GM18517 (cell line): Measurements from ENCODE around the gene SKAP2.

Experiments
- ATAC-seq: cut with Tn5 transposase; IDR thresholded peaks from one replicate; pipeline ENCODE4 v1.9.1; 2021; ENCODE audit warnings: mild to moderate bottlenecking, moderate library complexity; ENCODE audit not compliant: unreplicated experiment

SKAP2 gene

DNA sequence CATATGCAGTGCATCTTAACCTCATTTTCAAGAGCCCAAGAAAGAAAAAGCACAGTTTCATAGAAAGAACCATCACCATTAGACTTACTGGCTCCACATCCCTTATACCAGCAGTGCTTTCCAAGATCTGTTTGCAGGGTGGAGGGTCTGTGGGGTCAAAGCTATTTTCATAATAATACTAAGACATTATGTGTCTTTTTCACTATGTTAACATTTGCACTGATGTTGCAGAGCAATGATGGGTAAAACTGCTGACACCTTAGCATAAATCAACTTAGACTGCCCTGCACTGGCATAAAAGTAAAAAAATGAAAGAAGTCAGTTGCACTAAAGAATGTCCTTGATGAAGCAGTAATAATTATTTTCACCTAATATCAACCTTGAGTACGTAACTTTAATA is 166.2 kb downstream of the SKAP2 start:
- no peak for ATAC-seq

DNA sequence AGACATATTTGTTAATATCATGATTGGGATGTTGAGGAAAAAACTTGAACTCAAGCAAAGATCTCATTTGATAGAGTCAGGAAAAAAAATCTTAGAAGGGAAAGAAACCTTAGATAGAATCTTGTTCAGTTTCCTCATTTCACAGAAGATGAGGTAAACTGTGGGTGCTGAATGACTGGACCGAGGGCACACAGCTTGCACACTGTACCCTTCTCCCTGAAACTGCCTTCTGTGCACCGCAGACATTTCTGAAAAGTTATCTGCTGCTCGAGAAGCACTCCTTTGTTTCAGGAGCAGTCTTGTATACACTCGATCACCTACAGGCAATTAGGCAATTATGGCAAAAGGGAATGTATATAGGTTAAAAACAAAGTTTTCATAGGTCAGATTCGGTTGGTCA is 167.4 kb downstream of the SKAP2 start:
- no peak for ATAC-seq

DNA sequence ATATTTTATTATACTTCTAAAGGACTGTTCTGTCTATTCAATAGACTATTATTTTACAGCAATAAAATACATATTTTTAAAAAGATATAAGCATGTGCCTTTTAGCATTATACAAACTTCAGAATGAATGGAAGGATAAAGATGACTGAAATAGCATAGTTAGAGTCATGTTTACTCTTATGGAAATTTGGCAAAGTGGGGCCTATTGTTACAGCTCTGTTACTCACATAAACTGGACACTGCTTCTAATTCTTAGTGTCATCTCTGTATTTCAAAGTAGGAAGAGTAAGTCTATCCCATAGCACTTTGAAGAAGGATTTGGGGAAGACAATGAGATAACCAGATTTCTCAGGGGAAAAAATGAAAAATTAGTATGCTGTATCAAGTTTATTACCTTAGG is 168.2 kb downstream of the SKAP2 start:
- ATAC-seq: no peak

DNA sequence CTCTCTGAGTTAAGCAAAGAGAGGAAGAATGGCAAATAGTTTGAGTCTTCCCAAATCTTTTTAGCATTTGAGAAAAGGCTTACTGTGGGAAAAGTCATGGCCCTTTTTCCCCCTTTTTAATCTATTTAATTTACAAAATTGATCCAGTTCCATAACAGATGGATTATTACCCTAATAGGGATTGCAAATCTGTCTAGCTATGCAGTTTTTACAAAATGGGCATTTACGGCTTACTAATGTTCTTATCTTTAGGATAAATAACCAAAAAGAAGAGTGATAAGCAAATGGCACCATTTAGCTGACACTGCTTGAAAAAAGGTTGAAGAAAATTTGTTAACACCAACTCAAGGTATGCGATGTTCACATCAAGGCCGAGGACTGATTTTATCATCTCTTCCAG is 169.7 kb downstream of the SKAP2 start:
- ATAC-seq: no peak

DNA sequence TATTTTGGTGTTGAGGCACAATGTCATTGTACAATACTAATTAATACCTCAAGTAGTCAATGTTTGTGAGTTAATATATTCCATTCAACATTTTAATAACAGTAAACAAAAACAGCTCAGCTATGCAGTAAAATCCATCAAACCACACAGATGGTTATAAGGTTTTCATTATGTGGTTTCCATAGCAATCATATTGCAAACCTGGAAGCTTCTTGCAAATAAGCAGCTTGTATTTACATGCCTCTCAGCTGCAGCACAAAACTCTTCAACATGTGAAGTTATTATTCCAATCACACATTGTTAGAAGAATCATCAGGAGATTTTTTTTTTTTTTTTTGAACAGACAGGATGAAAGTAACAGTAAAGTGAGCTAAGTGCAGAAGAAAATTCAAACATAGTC is 170.2 kb downstream of the SKAP2 start:
- ATAC-seq: no peak

DNA sequence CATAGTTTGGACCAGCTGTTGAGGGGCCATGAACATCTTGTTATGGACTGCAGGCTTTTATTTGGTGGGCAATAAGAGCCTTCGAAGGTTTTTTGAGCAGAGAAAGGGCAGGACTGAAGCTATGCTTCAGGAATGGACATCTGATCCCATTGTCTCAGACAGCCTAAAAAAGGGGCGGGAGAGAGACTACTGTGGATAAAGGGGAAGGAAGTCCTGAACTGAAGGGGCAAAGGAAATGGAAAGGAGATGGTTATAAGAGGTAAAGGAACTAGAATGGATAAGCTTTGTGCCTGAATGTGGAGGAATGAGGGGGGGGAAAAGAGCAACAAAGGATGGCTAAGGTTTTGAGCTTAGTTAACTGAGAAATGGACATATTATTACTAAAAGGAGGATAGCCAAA is 172.5 kb downstream of the SKAP2 start:
- no peak for ATAC-seq

DNA sequence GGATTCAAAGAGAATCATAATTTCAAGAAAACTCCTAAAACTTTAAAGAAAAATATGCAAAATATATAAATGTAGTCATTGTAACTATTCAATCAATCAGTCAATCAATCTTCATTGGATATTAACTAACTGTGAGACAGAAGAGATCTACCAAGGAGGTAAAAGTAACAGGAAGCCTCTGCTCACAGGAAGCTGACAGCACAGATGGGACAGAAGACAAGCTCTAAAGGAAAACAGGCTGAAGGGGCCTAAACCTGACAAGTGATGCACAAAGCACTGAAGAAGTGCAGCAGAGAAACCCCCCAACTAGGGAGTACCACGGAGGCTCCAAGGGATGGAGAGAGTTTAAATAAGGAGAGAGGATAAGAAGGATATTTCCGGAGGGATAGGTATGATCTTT is 173.0 kb downstream of the SKAP2 start:
- ATAC-seq: no peak

DNA sequence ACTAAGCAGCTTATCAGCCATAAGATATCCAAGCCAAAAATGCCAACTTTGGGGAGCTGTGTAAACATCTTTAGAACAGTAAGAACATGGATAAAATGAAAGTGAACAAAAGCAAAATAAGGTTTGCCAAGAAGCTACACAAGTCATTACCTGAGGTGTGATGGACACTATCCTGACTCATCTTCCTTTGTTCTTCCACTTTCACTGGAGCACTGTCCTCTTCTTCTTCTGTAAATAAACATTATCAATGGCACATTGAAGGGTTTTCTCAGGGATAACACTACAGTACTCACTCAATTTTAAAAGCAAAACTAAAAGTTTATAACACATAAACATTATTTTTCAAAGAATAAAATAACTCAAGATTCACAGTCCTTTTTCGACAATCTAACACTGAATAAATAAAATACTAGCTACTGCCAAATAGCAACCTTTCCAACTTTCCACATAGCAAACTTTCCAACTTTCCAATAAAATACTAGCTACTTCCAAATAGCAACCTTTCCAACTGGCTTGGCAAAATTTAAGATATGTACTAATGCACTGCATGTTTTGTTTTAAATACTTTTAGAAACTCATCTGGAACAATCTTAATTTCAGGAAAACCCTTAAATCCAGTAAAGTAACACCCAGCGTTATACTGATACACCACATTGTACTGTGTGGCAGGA is 174.1 kb downstream of the SKAP2 start:
- no peak for ATAC-seq

DNA sequence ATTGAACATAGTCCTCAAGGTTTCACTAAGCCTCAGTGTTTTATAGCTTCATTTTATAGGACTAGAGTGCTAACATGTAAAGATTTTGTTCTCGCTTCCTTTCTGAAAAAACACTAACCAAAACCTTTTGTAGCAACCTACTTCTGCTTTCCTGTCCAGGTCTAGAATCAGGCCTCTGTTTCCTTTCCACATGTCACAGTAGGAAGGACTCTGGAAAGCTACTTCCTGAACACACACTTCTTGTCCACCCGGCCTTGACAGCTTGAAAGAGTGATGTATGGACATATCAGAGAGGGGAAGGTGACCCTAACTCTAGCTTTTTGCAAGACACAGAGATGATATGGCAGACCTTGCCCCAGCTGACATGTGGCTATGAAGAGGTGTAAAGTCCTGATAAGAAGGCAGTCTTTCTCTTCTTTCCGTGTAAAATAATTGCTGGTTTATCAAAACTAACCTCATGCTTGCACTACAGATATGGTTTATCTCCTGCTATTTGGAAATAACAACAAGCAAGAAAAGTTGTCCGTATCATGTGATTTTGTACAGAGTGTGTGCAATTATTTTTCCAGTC is 175.4 kb downstream of the SKAP2 start:
- peak; percentile 85 for ATAC-seq

DNA sequence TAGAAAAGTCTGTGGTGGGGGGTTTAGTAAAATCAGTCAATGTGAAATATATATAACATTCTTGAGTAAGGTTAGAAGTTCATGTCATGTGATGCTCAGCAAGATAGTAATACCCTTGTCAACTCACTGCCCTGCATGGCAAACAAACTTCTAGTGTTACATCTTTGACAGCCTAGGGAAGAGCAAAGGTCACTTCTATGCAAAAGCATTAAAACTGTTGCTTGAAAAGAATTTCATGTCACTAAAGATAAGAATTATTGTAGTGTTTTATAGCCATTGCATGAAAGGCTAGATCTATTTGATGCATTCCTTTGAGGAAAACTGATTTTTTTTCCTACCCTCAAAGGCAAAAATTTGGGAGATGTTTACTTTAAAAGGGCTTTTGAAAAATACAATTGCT is 176.0 kb downstream of the SKAP2 start:
- no peak for ATAC-seq

DNA sequence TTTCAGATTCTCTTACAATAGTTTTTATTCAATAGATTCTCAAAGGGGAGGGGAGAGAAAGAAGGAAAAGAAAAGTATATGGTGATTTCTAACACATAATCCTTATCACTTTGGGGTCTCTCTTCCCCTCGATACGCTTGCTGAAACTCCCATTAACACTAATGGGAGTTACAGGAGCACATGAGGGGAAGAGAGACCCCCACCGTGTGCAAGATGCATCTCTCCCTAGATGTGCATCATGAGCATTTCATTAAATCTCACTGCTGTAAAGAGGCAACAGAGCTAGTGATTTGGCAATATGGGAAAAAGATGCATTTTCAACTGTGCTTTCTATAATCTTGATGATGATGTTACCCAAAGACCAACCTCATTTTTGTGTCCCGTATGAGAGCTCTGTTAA is 177.4 kb downstream of the SKAP2 start:
- ATAC-seq: no peak

DNA sequence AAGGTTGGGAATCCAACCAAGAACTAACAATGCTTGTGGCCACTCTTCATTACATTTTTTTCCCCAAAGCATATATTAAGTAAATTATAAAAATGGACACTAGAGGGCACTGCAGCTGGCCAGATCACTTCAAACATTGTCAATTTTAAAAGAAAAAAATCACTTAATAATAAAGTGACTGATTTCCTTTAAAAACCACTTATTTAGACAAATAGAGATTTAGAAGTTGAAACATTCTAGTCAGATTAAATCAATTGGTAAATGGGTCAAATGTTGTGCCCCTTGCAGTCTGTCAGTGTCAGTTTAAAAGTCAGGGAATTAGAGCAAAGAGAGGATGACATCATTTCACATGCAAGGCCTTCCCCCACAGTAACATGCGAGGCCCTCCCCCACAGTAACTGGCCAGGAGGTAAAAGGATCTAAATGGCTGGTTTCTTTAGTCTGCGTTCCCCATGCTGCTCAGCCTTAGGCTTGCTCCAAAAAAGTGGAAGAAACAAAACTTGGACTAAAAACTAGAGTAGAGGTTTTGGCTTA is 177.9 kb downstream of the SKAP2 start:
- no peak for ATAC-seq

DNA sequence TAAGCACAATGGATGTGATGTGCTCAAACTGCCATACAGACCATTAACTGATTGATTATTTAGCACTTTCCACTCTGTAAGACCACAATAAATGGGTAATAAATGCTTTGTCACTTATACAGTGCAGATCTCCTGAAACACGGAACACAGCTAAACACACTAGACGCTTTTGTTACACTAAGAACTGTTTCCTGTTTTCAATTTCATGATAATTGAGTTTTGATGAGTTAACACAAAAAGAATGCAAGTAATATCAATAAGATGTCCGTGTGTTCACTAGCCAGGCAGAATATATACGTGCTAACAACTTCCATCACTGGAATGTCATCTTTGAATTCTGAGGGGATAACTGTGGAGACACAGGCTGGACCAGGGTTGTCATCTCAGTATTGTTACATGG is 178.8 kb downstream of the SKAP2 start:
- ATAC-seq: no peak

DNA sequence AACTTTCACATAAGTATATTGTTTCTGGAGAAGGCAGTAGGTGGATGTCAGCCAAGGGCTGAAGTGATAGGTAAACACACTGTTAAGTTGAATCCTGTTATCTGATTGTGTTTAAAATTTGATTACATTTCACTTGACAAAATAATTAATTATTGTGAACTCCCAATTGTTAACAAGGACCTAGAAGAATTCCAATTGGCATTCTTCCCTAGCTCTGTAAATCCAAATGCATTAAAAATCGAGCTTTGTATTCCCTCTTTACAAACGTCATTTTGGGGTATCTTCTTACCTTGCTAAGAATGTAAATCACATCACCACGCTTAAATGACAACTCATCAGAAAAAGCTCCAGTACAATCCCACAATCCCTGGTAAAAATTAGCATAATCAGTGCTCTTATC is 179.9 kb downstream of the SKAP2 start:
- no peak for ATAC-seq

DNA sequence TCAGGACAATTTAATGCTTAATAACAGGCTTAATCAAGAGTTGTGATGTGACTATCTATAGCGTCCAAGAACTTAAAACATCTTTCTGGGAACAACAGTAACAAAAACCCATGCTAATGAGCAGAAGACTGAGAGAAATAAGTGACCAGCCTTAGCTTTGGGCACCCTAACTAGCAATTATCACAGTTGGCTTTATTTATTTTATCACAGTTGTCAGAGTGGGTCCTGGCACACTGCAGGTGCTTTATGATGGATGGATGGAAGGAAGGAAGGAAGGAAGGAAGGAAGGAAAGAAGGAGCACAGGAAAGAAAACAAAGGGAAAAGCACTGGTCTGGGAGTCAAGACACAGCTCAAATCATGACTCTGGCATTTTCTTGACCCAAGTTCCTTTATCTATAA is 181.1 kb downstream of the SKAP2 start:
- ATAC-seq: no peak

DNA sequence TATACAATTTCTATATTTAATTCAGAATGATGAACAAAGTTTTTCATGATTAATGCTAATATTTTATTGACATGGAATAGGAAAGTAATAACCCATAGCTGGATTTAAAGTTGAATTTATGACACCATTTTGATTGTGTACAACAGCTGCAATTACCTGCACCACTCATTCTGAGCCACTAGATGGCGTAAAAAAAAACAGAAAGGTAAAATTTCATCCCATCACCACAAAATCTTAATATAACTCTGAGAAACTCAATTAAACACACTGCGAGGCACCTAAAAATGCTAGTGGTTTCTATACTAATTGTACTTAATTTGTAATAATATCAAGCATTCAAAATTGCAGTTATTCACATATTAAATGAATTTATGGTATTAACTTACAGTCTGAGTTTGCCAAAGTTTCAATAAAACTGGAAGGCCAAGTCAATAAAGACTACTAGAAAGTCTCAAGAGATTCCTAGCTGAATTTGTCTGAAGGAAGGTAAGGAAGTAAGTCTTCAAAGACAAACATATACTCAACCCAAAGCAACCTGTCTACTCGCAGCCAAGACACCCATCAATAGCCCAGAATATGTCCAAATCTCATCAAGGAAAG is 182.5 kb downstream of the SKAP2 start:
- no peak for ATAC-seq

DNA sequence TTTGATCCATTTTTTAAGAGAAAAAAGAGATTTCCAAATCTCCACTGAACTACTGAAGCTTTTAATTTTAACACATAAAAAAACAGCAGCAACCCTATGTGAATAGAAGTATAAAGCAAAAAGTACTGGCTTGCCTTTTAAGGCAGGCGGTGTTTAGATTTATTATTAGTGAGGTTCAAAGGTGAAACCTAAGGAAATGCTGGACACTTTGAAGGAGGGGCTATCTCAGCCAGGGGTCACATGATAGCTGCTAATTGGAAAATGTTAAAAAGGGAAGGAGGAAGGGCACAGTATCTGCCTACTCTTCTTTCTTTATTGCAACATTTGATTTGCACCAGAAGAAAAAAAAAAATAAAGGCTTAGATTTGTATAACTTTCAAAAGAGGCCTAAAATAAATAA is 183.8 kb downstream of the SKAP2 start:
- ATAC-seq: no peak

DNA sequence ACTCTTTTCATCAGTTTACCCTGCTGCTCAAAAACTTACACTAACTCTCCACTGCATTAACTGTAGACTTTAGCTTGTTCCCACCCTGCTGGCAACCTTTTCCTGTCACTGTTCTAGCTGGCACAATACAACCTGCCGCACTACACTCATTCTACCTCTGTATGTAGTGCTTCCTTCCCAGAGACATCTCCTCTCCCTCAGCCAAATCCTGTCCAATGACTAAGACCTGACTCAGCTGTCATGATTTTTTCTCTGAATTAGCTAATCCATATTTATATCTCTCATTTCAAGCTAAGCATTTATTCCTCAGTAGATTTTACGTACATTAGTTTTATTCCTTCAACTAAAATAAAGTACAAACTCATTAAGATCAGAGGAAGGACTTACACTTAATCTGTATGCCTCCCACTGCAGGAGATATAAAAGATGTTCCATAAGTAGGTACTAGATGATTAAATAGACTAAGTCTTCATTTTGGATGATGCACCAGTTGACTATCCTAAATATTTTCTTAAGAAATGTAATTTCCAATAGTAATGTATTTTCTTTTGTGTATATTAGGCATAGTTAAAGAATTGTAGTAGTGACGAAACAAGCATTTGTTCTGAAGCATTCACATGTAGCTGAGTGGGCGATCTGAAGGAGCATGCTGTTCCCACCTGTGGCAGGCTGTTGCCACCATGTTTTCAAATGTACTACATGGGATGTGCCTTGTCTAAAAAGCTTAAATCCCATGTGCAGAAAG is 189.1 kb downstream of the SKAP2 start:
- no peak for ATAC-seq

DNA sequence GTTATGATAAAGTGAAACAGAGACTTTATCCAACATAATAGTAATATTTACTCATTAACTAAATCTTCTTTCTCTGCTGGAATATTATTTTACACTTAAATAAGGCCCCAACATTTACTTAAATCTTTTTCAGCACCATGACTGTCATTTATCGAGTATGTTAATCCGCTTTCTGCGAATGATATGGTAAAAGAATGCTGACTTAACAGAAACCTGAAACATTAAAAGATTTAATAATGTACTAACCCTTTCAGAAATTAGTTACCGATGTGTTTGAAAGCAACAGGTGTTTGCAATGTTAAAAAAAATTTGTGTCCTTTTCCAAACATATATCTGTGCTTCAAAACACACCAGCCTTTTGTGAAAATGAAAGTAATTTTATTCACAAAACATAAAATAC is 190.5 kb downstream of the SKAP2 start:
- no peak for ATAC-seq

DNA sequence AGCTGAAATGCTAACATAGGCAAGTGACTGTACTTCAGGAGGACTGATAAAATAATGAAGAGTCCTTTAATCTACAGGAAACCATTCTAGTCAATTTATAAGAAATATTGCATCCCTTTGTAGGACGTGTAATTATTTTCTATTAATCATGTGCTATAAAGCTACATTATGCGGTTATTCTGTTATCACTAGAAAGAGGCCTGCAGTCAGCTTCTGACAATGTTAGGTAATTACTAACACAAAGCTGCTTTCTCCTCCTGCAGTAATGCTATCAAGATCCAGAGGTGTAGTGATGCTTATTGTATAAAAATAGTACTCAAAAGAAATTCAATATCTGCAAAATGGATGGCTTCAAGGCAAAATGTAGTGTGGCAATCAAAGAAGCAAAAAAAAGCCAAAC is 191.1 kb downstream of the SKAP2 start:
- no peak for ATAC-seq

DNA sequence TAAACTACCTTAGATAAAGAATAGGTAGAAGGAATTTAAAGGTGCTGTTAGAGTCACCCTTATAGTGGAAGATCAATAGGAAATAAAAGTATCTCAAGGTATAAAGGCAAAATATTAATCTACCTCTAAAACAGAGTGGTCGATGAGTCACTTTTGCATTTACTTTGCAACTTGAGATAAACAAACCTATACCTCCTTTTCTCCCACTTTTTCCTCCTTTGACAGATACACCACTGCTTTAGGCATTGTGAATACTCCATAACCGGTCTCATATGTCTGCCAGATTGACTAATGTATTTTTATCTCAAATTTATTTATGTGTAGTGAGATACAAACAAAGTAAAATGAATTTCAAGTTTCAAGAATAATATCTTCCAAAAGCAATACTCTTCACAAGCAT is 193.5 kb downstream of the SKAP2 start:
- ATAC-seq: no peak

DNA sequence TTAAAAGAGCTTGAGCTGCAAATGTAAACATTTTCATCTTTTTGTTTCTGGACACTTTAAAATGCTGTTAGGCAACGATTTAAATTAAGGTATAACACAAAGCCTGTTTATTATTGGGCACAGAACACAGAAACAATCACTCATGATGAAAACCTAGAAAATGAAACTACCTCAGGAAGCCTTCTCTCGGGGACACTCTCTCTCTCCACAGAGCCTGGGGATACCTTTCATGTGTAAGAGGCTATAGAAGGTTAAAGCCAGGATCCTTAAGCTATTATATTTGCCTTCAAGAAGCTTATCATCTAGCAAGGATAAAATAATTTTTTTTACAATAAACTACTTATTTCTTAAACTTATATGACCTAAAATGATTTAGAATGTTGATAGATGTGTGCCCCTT is 194.1 kb downstream of the SKAP2 start:
- no peak for ATAC-seq
